CD4-positive, alpha-beta T cell (primary cell): Measurements from ENCODE around the gene CD177. TPM values are rescaled to one million over a fixed set of nuclear protein-coding genes. Genes with fewer than 3 reads are reported as not detected.
"Not testable (repeated sequence)": the region's sequence is repeated elsewhere in the genome, so short reads cannot be mapped to it uniquely, and the experiment has no call there.

Experiments
- ATAC-seq: fragments of 200-7000 bp; cut with Tn5 transposase; one replicate; pipeline ENCODE4 v1.10.0; 2022; ENCODE audit warnings: mild to moderate bottlenecking; ENCODE audit not compliant: poor library complexity
- CTCF ChIA-PET: fragments of 350-600 bp; sonication (Branson Sonifier 250); formaldehyde crosslinking; loops from one replicate; lab custom pipeline; 2021; ENCODE audit warnings: antibody characterized with exemption, inconsistent platforms; lab: Charles Lee
- POLR2A ChIA-PET: fragments of 350-600 bp; sonication (Branson Sonifier 250); formaldehyde crosslinking; loops from one replicate; lab custom pipeline; 2021; ENCODE audit warnings: antibody characterized with exemption, inconsistent platforms; lab: Charles Lee
- DNase-seq, 14 experiments: peaks; one replicate each; pipeline ENCODE4 v3.0.0-alpha.2; 2013 to 2020; ENCODE audit warnings: mixed read lengths in 2 of 14
- H3K27ac ChIP-seq, 2 donors: one replicate each; pipeline versions ENCODE4 v1.5.1 to v1.7.0; 2013; ENCODE audit warnings: low read length in 2 of 2, low read depth in 1 of 2, mild to moderate bottlenecking in 1 of 2
- H3K27me3 ChIP-seq, 2 experiments: 1 replicate in 1 of 2; 2 replicates in 1 of 2; pipeline versions ENCODE4 v1.6.1 to v1.7.0; 2013; ENCODE audit warnings: low read length in 2 of 2, control low read depth in 1 of 2, mild to moderate bottlenecking in 1 of 2, moderate library complexity in 1 of 2; ENCODE audit not compliant: insufficient read depth in 2 of 2, control insufficient read depth in 1 of 2
- H3K36me3 ChIP-seq: one replicate; pipeline ENCODE4 v1.6.1; 2013; ENCODE audit warnings: low read length, control low read depth; ENCODE audit not compliant: insufficient read depth
- H3K4me1 ChIP-seq: one replicate; pipeline ENCODE4 v1.6.1; 2013; ENCODE audit warnings: low read length, control low read depth; ENCODE audit not compliant: insufficient read depth
- H3K4me3 ChIP-seq: one replicate; pipeline ENCODE4 v1.5.1; 2013; ENCODE audit warnings: mild to moderate bottlenecking, low read length, moderate library complexity
- H3K9me3 ChIP-seq, 2 experiments: 1 replicate in 1 of 2; 2 replicates in 1 of 2; pipeline versions ENCODE4 v1.6.1 to v1.7.0; 2013; ENCODE audit warnings: low read length in 2 of 2, mild to moderate bottlenecking in 2 of 2, control low read depth in 1 of 2, moderate library complexity in 1 of 2; ENCODE audit not compliant: control insufficient read depth in 1 of 2, insufficient read depth in 1 of 2
- H3K27ac Mint-ChIP-seq: one replicate; pipeline ENCODE4 v1.8.0; 2020; ENCODE audit warnings: mixed read lengths
- H3K27me3 Mint-ChIP-seq: one replicate; pipeline ENCODE4 v1.8.0; 2021; ENCODE audit warnings: mixed read lengths
- H3K36me3 Mint-ChIP-seq: one replicate; pipeline ENCODE4 v1.8.0; 2021; ENCODE audit warnings: low read depth, mixed read lengths
- H3K4me1 Mint-ChIP-seq: one replicate; pipeline ENCODE4 v1.8.0; 2021; ENCODE audit warnings: low read depth, mixed read lengths
- H3K4me3 Mint-ChIP-seq: one replicate; pipeline ENCODE4 v1.8.0; 2020; ENCODE audit warnings: mild to moderate bottlenecking, mixed read lengths
- H3K9me3 Mint-ChIP-seq: one replicate; pipeline ENCODE4 v1.8.0; 2020; ENCODE audit warnings: mixed read lengths
- intact Hi-C, 2 experiments: fragments of 100-400 bp; cut with DNase I in 1 of 2; cut with micrococcal nuclease in 1 of 2; formaldehyde crosslinking; loops; one replicate each; pipeline versions ENCODE4 v1.15.1 to v1.9.0; 2023 to 2025; cut with DNase I, micrococcal nuclease
- total RNA-seq, 174 experiments: library from RNA in 2 of 174; stranded (reverse) in 2 of 174; gene quantifications; one replicate each; pipeline ENCODE4 v1.2.3 and lab custom pipeline; 2021 to 2026

CD177 gene
- total RNA-seq, 2 experiments from 2014 or later, result not detected

GRCh38 chr19:43340101-43340500 lies 13.4 kb upstream of the CD177 start:
- H3K9me3 Mint-ChIP-seq, H3K36me3 Mint-ChIP-seq, H3K4me3 Mint-ChIP-seq, POLR2A ChIA-PET, H3K27ac ChIP-seq, H3K27me3 ChIP-seq, H3K9me3 ChIP-seq, intact Hi-C loops, H3K36me3 ChIP-seq, ATAC-seq, H3K27ac Mint-ChIP-seq, CTCF ChIA-PET, H3K4me3 ChIP-seq, DNase-seq, H3K4me1 ChIP-seq, H3K4me1 Mint-ChIP-seq: not testable (repeated sequence)
- H3K27me3 Mint-ChIP-seq, result peaks cover 32% of the 10 kb centered on the region

- ATAC-seq, intact Hi-C loops, H3K9me3 ChIP-seq, H3K4me1 ChIP-seq, H3K4me1 Mint-ChIP-seq, POLR2A ChIA-PET, CTCF ChIA-PET, H3K36me3 ChIP-seq, H3K9me3 Mint-ChIP-seq, H3K27me3 ChIP-seq, H3K27ac ChIP-seq, H3K36me3 Mint-ChIP-seq, H3K27ac Mint-ChIP-seq, DNase-seq, H3K4me3 Mint-ChIP-seq, H3K4me3 ChIP-seq: not testable (repeated sequence)
- H3K27me3 Mint-ChIP-seq, result peaks cover 31% of the 10 kb centered on the region
Observed at GRCh38 chr19:43341098-43341497, 12.4 kb upstream of the CD177 start.

- peaks cover 29% of the 10 kb centered on the region for H3K27me3 Mint-ChIP-seq
- H3K27me3 ChIP-seq, POLR2A ChIA-PET, H3K36me3 Mint-ChIP-seq, CTCF ChIA-PET, H3K4me1 ChIP-seq, intact Hi-C loops, ATAC-seq, H3K9me3 ChIP-seq, H3K9me3 Mint-ChIP-seq, H3K27ac ChIP-seq, H3K4me3 Mint-ChIP-seq, H3K4me1 Mint-ChIP-seq, H3K36me3 ChIP-seq, H3K4me3 ChIP-seq, H3K27ac Mint-ChIP-seq: not testable (repeated sequence)
- peak in 1 of 14 experiments; percentile 7 for DNase-seq
Observed at GRCh38 chr19:43342104-43342503, 11.4 kb upstream of the CD177 start.

GRCh38 chr19:43344347-43344925 lies 9.1 kb upstream of the CD177 start:
- H3K27ac ChIP-seq, H3K9me3 Mint-ChIP-seq, H3K27me3 ChIP-seq, POLR2A ChIA-PET, CTCF ChIA-PET, H3K36me3 Mint-ChIP-seq, H3K4me1 Mint-ChIP-seq, H3K4me3 Mint-ChIP-seq, H3K27ac Mint-ChIP-seq, ATAC-seq, H3K36me3 ChIP-seq, intact Hi-C loops, DNase-seq, H3K4me1 ChIP-seq, H3K4me3 ChIP-seq, H3K9me3 ChIP-seq: not testable (repeated sequence)
- H3K27me3 Mint-ChIP-seq, result peaks cover 27% of the 10 kb centered on the region

- ATAC-seq, intact Hi-C loops, H3K27me3 ChIP-seq, POLR2A ChIA-PET, H3K27ac Mint-ChIP-seq, H3K4me1 ChIP-seq, H3K27ac ChIP-seq, H3K36me3 ChIP-seq, H3K4me1 Mint-ChIP-seq, H3K9me3 ChIP-seq, H3K36me3 Mint-ChIP-seq, H3K4me3 Mint-ChIP-seq, DNase-seq, H3K9me3 Mint-ChIP-seq, CTCF ChIA-PET, H3K4me3 ChIP-seq: not testable (repeated sequence)
- peaks cover 34% of the 10 kb centered on the region for H3K27me3 Mint-ChIP-seq
Observed at GRCh38 chr19:43349813-43350212, 3.7 kb upstream of the CD177 start.
